CD4-positive, alpha-beta T cell treated with Interleukin-4 for 1 hour (primary cell): ENCODE results near the gene WDFY3.

Experiments used
- DNase-seq, 2 donors: peaks; one replicate each; pipeline ENCODE4 v3.0.0-alpha.2; 2020 to 2022

Gene WDFY3

DNA sequence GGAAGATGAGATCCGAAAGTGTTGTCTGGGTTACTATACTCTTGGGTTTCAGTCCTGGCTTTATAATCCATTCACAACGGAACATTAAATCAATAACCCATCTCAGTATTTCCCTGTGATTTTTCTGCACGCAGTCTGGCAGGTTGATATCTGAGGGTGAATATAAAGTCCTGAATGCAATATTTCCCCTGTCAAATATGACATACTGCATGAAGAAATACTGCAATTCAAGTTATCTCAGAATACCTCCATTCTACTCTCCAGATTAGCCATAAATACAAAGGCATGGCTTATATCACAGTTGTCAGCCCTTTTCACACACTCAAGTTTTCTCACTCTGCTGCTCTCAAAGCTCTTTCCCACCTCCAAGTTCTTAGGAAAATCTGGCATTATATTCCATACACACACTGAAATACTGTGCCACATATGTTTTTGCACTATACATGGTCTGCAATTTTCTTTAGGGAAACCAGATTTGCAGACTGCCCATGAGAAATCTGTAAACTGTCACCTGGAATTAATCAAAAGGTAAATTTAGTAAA is 64.7 kb downstream of the WDFY3 start:
- no peak for DNase-seq

DNA sequence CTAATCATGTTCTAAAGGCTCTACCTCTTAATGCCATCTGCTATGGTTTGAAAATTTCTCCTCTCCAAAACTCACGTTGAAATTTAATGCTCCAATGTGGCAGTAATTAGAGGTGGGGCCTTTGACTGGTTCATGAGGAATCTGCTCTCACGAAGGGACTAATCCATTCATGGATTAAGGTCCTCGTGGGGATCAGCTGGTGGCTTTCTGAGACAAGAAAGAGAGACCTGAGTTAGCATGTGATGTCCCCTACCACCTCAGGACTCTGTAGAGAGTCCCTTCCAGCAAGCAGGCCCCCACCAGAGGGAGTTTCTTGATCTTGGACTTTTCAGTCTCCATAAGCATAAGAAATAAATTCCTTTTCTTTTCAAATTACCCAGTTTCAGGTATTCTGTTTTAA is 65.3 kb downstream of the WDFY3 start:
- no peak for DNase-seq

DNA sequence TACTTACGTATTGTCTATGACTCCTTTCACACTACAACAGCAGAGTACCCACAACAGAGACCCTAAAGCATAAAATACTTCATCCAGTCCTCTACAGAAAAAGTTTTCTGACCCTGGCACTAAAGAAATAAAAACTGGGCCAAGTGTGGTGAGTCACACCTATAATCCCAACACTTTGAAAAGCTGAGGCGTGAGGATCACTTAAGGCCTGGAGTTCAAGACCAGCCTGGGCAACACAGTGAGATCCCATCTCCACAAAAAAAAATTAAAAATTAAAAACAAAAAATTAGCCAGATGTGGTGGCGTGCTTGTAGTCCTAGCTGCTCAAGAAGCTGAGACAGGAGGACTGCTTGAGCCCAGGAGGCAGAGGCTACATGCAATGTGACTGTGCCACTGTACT is 66.9 kb downstream of the WDFY3 start:
- DNase-seq: no peak

DNA sequence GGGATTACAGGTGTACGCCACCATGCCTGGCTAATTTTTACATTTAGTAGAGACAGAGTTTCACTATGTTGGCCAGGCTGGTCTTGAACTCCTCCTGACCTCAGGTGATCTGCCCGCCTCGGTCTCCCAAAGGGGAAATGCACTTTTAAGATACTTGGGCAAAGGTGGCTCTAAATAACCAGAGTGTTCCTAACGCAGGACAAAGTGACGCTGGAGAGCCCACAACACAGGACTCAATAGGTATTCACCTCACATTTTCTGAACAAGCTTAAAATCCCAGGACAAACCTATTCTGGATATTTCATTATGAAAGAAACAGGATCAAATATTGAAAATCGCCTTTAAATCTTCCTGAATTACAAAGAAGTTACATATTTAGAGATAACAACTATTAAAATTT is 69.0 kb downstream of the WDFY3 start:
- DNase-seq: no peak

DNA sequence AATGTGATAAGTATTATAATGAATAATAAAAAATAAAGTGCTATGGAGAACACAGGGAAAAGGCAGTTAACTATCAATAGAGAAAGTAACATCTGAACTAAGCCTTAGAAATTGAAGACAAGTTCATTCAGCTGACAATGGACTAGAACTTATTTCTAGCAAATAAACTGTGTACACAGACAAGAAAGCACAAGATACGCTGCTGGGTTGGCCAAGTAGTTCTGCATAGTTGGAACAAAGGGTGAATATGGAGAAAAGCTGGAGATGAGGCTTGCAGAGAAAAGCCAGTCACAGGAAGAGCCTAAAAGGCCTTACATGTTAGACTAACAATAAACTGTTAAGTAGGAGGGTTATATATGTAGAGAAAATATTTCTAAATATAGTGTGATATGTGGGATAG is 71.2 kb downstream of the WDFY3 start:
- DNase-seq: no peak

DNA sequence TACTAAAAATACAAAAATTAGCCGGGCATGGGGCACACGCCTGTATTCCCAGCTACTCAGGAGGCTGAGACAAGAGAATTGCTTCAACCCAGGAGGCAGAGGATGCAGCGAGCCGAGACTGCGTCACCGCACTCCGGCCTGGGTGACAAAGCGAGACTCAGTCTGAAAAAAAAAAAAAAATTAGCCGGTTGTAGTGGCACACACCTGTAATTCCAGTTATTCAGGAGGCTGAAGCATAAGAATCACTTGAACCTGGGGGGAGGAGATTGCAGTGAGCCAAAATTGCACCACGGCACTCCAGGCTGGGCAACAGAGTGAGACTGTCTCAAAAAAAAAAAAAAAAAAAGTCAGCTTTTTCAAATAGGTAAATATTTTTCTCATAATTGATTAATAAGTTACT is 71.9 kb downstream of the WDFY3 start:
- no peak for DNase-seq

DNA sequence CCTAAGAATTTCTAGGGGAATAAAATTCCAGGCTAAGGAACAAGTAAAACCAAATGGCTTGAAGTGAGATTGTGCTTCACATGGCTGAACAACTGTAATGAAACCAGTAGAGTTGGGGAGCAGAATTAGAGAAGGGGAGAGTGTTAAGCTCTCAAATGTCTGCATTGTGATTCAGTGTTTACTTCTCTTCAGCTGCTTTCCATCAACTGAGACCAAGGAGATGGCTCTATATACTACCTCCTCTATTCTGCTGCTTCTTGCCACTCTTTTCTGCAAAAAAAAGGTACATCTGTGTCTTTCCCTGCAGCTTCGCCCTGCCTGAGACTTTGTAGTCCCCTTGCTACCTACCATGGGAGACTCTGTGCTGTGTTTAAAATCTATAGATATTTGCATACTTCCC is 73.5 kb downstream of the WDFY3 start:
- DNase-seq: no peak

DNA sequence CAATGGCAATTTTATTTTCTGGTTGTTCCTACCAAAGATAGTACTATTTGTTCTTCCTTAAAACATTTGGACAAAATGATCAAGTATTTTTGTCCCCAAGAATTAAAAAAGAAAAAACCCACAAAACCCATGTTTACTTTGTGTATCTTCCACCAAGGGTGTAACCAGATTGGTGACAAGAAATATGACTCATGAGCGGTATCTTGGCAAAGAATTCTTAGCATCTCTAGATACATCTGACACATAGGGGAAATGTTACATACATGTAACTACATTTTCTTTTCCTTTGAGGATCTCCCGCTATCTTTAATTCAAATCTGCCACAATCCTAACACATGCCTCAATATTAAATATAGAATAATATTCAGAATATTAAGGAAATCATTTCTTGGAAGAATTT is 78.7 kb downstream of the WDFY3 start:
- no peak for DNase-seq

DNA sequence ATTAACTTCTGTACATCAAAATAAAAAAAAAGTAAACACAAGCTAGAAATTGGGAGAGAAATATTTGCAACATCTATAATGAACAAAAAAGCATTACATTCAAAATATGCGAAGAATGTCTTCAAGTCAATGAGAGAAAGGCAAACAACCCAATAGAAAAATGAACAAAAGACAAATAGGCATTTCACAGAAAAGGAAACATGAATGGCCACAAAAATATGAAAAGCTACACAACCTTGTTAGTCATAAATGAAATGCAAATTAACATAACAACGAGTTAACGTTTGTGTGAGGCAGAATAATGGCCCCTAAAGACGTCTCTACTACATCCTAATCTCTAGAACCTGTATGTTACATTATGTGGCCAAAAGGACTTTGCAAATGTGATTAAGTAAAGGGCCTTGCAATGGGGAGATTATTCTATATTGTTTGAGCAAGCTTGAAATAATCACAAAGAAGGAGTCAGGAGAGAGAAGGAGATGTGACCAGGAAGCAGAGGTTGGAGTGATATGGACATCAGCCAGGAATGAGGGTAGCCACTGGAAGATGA is 86.8 kb downstream of the WDFY3 start:
- DNase-seq: no peak

DNA sequence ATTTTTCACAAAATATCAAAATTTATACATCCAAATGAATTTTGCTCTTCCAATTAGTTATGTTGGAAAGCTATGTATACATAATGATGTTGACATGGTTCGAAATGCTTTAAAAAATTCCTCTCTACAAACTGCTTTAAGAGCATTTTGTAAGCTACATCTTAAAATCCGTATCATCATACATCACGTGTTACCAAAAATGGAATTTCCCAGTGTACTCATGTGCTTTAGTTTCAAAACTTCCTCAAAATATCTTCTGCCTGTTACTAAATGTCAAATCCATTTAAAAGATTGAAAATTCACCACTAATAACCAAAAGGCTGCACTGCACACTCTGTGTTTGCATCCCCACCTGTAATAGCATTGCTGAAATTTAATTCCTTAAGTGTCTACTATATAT is 87.9 kb downstream of the WDFY3 start:
- no peak for DNase-seq

DNA sequence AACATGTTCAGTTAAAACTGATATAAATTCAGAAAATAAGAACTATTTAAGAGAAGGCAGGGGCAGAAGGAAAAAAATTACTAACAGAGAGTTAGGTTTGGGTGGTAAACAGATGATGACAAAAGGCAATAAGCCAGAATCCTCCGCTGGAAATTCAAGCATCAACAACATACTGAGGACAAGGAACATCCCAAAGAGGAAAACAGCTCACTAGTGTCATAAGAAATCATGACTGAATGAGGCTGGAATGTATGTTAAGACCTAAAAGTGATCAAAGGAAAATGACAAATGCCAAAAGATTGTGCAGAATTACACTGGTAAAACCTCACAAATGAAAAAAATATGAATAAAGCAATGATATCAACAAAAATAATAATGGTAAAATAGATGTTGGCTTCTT is 88.4 kb downstream of the WDFY3 start:
- DNase-seq: no peak

DNA sequence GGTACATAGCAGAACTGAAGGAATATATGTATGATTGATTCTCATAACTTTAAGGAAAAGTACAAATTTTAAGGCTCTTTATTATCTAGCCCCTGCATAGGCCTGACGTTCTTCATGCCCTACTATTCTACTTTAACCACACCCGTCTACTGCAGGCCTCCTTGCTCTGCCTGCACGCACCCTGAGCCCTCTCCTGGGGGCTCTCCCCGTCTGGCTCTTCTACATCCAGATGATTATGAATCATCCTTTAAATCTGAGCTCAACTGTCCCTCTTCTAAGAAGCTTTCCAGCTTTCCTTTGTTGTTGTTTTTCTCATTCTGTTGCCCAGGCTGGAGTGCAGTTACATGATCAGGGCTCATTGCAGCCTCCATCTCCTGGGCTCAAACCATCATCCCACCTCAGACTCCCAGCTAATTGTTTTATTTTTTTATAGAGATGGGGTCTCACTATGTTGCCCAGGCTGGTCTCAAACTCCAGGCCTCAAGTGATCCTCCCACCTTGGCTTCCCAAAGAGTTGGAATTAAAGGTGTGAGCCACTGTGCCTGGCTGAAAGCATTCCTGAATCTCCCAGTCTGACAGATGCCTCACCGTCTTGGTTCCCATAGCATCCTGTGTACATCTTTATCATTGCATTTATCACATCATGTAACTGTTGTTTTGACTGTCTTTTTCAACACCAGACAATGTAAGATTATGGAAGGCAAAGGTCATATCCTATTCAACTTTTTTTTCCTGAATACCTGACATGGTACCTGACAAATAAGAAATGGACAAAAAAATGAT is 89.2 kb downstream of the WDFY3 start:
- no peak for DNase-seq

DNA sequence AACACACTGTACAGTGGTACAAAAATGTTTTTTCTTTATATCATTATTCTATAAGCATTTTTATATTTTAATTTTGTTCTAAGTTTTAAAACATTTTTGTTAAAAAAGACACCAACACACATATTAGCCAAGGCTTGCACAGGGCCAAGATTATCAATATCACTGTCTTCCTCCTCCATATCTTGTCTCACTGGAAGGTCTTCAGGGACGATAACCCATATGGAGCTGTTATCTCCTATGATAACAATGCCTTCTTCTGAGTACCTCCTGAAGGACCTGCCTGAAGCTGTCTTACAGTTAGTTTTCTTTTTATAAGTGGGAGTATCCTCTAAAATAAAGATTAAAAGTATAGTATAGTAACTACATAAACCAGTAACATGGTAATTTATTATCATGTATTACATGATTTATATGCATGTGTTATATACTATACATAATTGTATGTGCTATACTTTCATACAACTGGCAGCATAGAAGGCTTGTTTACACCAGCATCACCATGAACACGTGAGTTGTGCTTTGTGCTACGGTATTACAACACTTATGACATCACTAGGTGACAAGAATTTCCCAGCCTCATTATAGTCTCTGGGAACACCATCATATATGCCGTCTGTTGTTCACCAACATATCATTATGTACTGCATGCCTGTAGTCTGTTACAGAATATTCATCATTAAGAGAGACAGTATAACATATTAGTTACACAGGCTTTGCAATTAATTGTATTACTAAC is 90.7 kb downstream of the WDFY3 start:
- no peak for DNase-seq

DNA sequence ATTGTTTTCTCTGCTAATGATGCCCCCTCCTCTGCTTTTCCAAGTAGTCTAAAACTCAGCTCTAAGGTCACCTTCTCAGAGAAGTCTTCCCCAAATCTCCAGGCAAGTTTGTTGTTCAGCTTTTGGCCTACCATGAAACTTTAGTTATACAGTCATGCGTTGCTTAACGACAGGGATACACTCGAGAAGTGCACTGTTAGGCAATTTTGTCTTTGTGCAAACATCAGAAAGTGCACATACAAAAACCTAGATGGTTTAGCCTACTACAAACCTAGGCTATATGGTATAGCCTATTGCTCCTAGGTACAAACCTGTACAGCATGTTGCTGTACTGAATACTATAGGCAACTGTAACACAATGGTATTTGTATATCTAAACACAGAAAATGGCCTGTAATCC is 91.9 kb downstream of the WDFY3 start:
- no peak for DNase-seq

DNA sequence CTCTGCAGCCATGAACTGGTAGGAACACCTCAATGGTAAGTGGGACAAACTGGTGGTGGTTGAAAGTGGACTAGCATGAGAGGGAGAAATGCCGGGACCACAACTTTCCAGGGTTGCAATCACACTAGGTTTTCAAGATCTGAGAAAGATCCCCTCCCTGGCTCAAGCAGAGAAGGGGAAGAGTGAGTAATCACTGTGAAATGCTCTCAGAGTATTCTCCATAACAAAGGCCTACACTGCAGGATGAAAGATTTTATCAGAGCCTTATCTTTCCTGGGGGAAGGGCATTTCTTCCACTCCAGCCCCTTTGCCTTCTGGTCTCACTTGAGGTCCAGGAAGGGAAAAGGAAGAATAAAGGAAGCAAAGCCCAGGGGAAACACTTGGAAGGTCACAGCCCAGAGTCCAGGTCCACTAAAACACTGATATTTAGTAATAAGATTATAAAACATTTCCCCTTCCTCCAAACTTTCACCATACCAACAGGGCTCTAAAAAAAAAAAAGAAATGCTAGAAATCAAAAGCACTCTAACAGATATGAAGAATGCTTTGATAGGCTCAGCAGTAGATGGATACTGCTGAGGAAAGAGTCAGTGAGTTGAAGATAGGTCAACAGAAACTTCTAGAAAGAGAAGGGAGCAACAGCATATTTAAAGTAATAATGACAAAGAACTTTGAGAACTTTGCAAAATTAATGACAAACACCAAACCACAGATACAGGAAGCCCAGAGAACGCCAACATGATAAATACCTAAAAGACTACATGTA is 95.9 kb downstream of the WDFY3 start:
- DNase-seq: no peak

DNA sequence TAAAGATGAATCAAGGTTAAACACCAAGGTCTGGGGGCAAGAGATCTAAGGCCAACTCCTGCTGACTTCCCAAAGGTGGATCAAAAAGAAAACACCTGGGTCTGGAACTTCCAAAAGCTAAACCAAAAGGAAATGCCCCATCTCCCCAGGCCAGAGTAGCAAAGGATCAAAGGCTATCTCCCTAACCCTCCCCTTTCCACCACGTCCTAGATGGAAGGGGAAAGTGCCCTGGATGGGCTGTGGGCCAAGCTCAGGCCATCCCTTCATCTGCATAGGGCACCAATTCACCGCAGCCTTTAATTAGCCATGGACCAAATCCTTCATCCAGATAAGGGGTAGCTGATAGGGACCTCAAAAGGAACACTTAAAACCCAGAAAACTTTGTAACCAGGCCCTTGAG is 100.2 kb downstream of the WDFY3 start:
- no peak for DNase-seq

DNA sequence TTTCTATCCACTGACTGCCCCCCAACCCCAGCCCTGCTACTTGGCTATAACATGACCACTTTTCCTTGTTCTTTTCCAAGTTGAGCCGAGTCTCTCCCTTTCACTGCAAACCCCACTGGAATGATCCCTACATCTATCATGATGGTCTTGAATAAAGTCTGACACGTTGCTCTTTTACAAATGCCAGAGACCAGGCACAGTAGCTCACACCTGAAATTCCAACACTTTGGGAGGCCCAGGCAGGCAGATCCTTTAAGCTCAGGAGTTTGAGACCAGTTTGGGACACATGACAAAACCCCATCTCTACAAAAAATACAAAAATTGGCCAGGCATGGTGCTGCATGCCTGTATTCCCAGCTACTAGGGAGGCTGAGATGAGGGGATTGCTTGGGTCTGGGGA is 100.9 kb downstream of the WDFY3 start:
- no peak for DNase-seq

DNA sequence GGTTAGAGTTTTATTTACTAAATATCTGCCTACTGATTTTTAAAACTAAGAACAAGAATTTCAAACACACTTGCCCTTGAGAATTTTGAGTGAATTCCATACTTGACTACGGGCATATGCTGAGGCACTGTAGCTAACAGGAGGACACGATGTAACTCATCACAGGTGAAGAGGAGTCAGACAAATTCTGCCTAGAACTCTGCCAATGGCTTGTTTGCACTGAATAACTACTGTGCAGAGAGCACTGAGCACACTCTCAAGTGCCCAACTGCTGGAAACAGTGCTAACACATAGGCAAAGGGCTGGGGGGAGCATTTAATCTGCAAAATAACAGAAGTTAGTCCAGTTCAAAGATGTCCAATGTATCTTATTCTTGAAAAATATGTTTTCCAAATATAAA is 104.4 kb downstream of the WDFY3 start:
- no peak for DNase-seq

DNA sequence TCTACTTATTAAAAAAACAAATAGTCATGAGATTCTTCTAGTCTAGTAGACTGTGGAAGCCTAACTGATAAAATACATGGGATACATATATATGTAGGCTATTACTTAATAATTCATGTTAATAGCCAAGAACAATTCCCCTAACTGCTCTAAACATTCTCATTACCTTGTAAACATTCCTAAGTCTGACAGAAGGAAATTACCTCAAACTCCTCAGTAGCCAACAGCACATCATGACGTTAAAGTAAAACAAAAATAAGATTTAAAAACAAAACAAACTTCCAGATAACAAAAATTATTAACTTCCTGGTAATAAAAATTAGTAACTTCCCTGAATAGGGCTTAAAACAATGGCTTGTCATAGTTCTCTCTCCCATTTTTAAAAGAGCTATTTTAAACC is 109.2 kb downstream of the WDFY3 start:
- DNase-seq: no peak

DNA sequence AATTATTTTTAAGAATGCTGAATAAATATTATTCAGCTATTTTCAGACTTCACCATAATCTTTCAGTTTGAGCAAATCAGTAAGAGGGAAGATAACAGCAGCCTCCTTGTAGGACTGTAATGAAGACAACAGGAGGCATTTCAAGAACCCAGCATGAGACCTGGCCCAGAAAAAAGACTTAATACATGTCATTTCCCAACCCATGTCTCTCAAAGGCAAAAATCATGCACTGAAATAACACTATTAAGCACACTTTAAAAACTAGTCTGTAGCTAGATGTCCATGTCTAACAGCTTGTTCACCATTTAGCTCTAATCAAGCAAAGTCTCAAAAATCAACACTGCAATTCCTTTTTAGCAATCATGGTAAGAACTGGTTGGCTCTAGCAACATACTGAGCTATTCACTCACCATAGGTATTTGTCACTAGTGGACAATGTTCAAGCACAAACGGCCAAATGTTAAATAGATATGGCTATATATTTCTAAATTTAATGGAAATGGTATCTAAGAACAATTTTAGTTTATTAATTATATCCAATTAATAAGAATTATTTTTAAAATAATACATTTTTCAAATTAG is 109.9 kb downstream of the WDFY3 start:
- no peak for DNase-seq

DNA sequence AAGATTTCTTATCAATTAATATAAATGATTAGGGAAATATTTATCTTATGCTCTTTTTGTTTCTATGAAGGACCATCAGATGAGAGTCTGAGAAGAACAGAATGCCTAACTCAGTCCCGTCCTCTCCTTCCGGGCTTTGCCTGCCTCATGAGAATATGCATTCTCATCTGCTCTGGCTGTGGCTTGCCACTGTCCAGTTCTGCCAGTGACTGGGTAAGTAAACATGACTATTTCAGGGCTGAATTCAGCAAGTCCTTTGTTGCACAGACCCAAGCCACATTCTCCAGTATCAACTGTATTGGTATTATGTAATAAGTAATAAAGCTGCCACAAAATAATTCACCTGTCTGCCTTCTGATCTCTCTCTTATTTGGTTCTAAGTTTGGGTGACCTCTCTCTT is 110.7 kb downstream of the WDFY3 start:
- no peak for DNase-seq

DNA sequence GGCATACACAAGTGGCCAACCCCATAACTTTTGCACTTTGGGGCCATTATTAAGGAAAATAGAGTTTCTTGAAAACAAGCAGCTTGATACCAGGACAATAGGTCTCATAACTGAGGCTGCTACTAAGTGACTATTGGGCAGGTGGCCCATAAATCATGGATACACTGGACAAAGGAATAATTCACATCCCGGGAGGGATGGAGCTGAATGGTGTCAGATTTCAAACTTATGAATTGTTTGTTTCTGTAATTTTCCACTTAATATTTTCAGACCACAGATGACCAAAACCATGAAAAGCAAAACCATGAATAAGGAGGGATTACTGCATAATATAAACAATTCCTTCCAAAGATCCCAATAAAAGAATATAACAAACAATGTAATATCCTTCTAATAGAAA is 114.4 kb downstream of the WDFY3 start:
- DNase-seq: no peak

DNA sequence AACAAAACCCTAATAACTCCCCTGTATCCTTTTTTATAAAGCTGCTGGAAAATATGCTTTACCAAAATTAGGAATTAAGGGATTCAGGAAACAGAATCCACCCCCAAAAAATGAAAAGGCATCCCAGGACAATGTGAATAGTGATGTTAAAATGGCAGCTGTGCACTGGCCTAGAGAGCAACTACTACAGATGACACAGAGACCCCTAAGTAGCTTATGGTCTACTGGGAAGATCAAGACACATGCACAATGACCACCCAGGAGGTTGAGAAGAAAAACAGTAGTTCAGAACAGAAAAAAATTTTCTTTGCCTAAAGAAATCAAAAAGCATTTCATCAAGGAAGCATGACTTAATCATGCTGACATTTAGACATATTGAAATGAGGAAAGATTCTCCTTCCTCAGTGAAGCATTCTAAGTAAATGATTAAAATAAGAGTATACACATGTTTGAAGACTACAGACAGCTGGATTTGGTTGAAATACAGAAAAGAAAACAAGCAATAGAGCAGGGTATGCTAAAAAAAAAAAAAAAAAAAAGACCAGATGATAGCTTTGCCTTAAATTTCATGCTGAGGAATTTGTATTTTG is 117.3 kb downstream of the WDFY3 start:
- no peak for DNase-seq
